ENCODE measurements around the gene BMAL1. TPM values are rescaled to one million over a fixed set of nuclear protein-coding genes. Genes with fewer than 3 reads are reported as not detected.

Gene BMAL1
- polyA plus RNA-seq, 1 donor (not counting 4 experiments of a cell fraction or from before 2014, with no cell fraction given), result 27.5 TPM

DNA sequence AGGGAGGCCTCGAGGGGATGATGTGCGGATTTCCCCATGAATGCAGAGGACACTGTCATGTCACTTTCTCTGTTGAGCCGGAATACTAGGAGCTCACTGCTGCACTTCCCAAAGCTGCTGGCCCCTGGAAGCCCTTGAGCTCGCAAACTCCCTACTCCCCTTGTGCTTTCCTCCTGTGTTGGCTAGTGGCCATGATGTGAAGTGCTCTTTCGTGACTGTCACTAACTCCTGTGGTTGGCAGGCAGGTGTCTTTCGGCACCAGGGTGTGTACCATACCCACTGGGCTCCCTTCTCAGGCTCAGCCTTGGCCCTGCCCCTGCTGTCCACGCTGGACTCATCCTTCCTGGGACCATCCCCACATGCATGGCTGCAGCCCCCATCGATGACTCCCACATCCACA, 99.2 kb downstream of the BMAL1 start:
- H2AFZ ChIP-seq (ENCODE audit: control insufficient read depth, low read length), result no peak overlapping the region
- peaks cover 37 to 41% of the 10 kb centered on the region in 2 experiments for H3K36me3 ChIP-seq (ENCODE audit: control insufficient read depth in 2 of 2, extremely low read depth in 1 of 2, insufficient read depth in 2 of 2, low read length in 2 of 2)
- no peaks in the 10 kb centered on the region for H3K4me1 ChIP-seq (ENCODE audit: control insufficient read depth, extremely low read depth, insufficient read depth, low read length)
- no peaks in the 10 kb centered on the region for H3K79me2 ChIP-seq (ENCODE audit: control insufficient read depth, insufficient read depth, low read length)
- no peak overlapping the region for H3K4me3 ChIP-seq (ENCODE audit: control insufficient read depth in 2 of 3, extremely low read depth in 1 of 3, insufficient read depth in 2 of 3, low read depth in 1 of 3, low read length in 3 of 3)
- DNase-seq (ENCODE audit: low read depth, low spot score) (no peak), FAIRE-seq (no peak)
- H3K9me1 ChIP-seq (ENCODE audit: control insufficient read depth, extremely low read depth, insufficient read depth, low read length), result no peaks in the 10 kb centered on the region
- TF ChIP-seq EZH2 (IDR thresholded peaks at IDR 0.05; ENCODE audit: low read length), result no peak
- TF ChIP-seq, protein P1, sequence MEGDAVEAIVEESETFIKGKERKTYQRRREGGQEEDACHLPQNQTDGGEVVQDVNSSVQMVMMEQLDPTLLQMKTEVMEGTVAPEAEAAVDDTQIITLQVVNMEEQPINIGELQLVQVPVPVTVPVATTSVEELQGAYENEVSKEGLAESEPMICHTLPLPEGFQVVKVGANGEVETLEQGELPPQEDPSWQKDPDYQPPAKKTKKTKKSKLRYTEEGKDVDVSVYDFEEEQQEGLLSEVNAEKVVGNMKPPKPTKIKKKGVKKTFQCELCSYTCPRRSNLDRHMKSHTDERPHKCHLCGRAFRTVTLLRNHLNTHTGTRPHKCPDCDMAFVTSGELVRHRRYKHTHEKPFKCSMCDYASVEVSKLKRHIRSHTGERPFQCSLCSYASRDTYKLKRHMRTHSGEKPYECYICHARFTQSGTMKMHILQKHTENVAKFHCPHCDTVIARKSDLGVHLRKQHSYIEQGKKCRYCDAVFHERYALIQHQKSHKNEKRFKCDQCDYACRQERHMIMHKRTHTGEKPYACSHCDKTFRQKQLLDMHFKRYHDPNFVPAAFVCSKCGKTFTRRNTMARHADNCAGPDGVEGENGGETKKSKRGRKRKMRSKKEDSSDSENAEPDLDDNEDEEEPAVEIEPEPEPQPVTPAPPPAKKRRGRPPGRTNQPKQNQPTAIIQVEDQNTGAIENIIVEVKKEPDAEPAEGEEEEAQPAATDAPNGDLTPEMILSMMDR (optimal IDR thresholded peaks at IDR 0.05 in 1 of 3, IDR thresholded peaks at IDR 0.05 in 1 of 3, conservative IDR thresholded peaks at IDR 0.05 in 1 of 3; ENCODE audit: extremely low read depth in 1 of 3, insufficient read depth in 2 of 3, low read length in 3 of 3), result no peak
- dilution Hi-C loops (cut with MboI; ENCODE audit: extremely low pct_ligation_motif_present, low sequenced_read_pairs), result no loop called here
- H3K9ac ChIP-seq (ENCODE audit: control insufficient read depth, extremely low read depth, insufficient read depth, low read length), result no peak overlapping the region
- H3K9me3 ChIP-seq (ENCODE audit: control insufficient read depth, low read depth, low read length), result no peaks in the 10 kb centered on the region
- H4K20me1 ChIP-seq (ENCODE audit: control insufficient read depth, extremely low read depth, insufficient read depth, low read length), result no peaks in the 10 kb centered on the region
- no peak overlapping the region for H3K4me2 ChIP-seq (ENCODE audit: control insufficient read depth, extremely low read depth, insufficient read depth, low read depth, low read length)
- no peaks in the 10 kb centered on the region for H3K27me3 ChIP-seq (ENCODE audit: control insufficient read depth, extremely low read depth, insufficient read depth, low read length)
- no peak overlapping the region for H3K27ac ChIP-seq (ENCODE audit: control insufficient read depth, insufficient read depth, low read length)

GRCh38 chr11:13378316-13378715, 100.7 kb downstream of the BMAL1 start:
- H3K79me2 ChIP-seq (ENCODE audit: control insufficient read depth, insufficient read depth, low read length), result no peaks in the 10 kb centered on the region
- no peaks in the 10 kb centered on the region for H3K27me3 ChIP-seq (ENCODE audit: control insufficient read depth, extremely low read depth, insufficient read depth, low read length)
- TF ChIP-seq, protein P1 (optimal IDR thresholded peaks at IDR 0.05 in 1 of 3, IDR thresholded peaks at IDR 0.05 in 1 of 3, conservative IDR thresholded peaks at IDR 0.05 in 1 of 3; ENCODE audit: extremely low read depth in 1 of 3, insufficient read depth in 2 of 3, low read length in 3 of 3), result no peak
- TF ChIP-seq EZH2 (IDR thresholded peaks at IDR 0.05; ENCODE audit: low read length), result no peak
- H2AFZ ChIP-seq (ENCODE audit: control insufficient read depth, low read length), result no peak overlapping the region
- dilution Hi-C loops (cut with MboI; ENCODE audit: extremely low pct_ligation_motif_present, low sequenced_read_pairs), result no loop called here
- DNase-seq (ENCODE audit: low read depth, low spot score) (no peak), FAIRE-seq (no peak)
- peaks cover 30 to 41% of the 10 kb centered on the region in 2 experiments for H3K36me3 ChIP-seq (ENCODE audit: control insufficient read depth in 2 of 2, extremely low read depth in 1 of 2, insufficient read depth in 2 of 2, low read length in 2 of 2)
- H3K4me2 ChIP-seq (ENCODE audit: control insufficient read depth, extremely low read depth, insufficient read depth, low read depth, low read length), result no peak overlapping the region
- H4K20me1 ChIP-seq (ENCODE audit: control insufficient read depth, extremely low read depth, insufficient read depth, low read length), result no peaks in the 10 kb centered on the region
- H3K9me3 ChIP-seq (ENCODE audit: control insufficient read depth, low read depth, low read length), result no peaks in the 10 kb centered on the region
- H3K9ac ChIP-seq (ENCODE audit: control insufficient read depth, extremely low read depth, insufficient read depth, low read length), result no peak overlapping the region
- H3K4me3 ChIP-seq (ENCODE audit: control insufficient read depth in 2 of 3, extremely low read depth in 1 of 3, insufficient read depth in 2 of 3, low read depth in 1 of 3, low read length in 3 of 3), result no peak overlapping the region
- H3K4me1 ChIP-seq (ENCODE audit: control insufficient read depth, extremely low read depth, insufficient read depth, low read length), result no peaks in the 10 kb centered on the region
- H3K27ac ChIP-seq (ENCODE audit: control insufficient read depth, insufficient read depth, low read length), result no peak overlapping the region
- H3K9me1 ChIP-seq (ENCODE audit: control insufficient read depth, extremely low read depth, insufficient read depth, low read length), result no peaks in the 10 kb centered on the region

Measured in keratinocyte (primary cell).